Activated CD8-positive, alpha-beta memory T cell treated with anti-CD3 and anti-CD28 coated beads, Interleukin-2, amount 50 U/mL, for 24 hours (primary cell): ENCODE results near the gene HDAC6.
A peak's percentile ranks its signal among the peaks of the same experiment; 100 is the strongest.
"Not testable (repeated sequence)": the region's sequence is repeated elsewhere in the genome, so short reads cannot be mapped to it uniquely, and the experiment has no call there.

Experiments used
- DNase-seq: peaks from one replicate; pipeline ENCODE4 v3.0.0-alpha.2; 2020; ENCODE audit errors: extremely low read depth

The HDAC6 gene

DNA sequence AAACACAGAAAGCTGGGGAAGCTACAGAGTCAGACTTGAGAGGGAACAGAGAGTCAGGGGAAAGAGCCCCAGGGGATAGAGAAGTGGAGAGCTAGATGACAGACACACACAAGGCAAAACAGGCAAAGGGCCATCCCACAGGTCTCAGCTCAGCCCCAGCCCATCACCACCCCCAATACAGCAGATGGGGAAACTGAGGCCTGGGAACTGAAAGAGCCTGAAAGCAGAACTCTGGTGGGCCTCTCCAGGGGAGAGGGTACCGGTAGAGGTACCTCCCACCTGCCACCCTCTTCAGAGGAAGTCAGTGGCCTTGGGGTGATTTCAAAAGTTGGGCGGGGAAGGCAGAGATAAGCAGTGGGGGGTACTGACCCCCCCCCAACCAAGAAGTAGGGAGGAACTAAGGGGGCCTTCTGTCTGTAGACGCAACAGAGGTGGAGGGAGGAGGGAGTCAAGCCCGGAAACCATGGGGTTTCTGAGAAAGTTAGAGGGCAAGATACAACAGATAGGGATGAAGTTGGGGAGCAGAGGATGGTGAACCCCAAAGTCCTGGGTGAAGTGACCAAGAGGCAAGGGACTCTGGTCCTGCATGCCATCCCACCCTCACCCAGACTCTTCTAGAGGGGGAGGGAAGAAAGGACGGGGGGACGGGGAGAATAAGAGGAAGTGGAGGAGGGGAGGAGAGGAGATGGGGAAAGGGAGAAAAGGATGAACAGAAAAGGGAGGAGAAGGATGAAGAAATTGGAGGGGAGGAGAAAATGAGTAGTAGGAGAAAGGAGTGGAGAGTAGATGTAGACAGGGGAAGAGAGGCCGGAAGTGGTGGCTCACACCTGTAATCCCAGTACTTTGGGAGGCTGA lies 12.3 kb upstream of the HDAC6 start:
- DNase-seq = no peak

- DNase-seq = no peak
Observed at GRCh38 chrX:48790477-48790876, 11.4 kb upstream of the HDAC6 start.

DNA sequence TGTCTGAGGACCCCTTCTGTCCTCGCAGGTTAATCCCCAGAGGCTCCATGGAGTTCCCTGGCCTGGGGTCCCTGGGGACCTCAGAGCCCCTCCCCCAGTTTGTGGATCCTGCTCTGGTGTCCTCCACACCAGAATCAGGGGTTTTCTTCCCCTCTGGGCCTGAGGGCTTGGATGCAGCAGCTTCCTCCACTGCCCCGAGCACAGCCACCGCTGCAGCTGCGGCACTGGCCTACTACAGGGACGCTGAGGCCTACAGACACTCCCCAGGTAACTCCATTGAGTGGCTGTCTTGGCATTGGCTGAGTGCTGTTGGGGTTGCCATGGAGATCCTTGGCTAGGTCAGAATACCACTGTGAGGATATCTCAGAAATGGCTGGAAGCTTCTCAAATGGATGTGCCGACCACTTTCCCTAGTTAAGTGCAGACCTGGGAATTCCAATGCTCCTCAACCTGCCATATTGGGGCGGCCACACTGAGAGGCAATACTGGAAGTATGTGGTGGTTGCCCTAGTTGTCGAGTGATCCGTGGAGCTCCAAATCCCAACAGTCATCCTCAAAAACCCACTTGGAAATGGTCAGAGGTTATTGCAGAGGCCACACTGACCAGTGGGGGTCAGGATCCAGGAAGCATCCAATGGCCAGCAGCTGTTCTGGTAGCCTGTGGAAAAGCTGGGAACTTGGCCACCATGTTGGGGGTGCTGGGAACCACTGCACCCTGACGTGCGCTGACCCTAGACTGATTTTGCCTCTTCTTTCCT lies 10.6 kb upstream of the HDAC6 start:
- DNase-seq = no peak

- no peak for DNase-seq
Observed at GRCh38 chrX:48792219-48792618, 9.6 kb upstream of the HDAC6 start.

DNA sequence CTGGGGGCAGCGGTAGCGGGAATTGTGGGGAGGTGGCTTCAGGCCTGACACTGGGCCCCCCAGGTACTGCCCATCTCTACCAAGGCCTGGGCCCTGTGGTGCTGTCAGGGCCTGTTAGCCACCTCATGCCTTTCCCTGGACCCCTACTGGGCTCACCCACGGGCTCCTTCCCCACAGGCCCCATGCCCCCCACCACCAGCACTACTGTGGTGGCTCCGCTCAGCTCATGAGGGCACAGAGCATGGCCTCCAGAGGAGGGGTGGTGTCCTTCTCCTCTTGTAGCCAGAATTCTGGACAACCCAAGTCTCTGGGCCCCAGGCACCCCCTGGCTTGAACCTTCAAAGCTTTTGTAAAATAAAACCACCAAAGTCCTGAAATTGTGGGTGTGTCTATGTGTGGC lies 7.9 kb upstream of the HDAC6 start:
- DNase-seq = no peak

DNA sequence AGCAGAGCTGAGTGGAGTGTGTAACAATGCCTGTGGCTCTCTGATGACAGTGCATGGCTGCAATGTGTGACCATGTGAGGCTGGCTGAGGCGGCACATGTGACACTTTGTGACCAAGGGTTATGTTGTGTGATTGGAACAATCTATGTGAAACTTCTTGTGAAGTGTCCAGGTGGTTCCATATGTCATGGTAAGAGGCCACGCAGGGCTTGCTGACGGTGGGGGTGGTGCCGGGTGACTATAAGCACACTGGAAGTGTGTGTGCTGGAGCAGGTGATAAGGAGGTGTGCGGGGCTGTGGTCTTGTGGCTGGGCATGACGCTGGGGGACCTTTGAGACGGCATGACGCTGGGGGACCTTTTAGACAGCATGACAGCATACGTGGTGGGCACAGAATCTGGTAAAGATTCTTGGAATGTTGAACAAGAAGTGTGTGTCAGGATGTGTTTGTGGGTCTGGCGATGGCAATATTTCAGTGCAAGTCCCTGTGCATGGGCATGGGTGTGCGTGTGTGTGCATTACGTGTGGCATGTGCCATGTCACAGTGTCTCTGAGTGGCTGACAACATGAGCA lies 7.4 kb upstream of the HDAC6 start:
- no peak for DNase-seq

DNA sequence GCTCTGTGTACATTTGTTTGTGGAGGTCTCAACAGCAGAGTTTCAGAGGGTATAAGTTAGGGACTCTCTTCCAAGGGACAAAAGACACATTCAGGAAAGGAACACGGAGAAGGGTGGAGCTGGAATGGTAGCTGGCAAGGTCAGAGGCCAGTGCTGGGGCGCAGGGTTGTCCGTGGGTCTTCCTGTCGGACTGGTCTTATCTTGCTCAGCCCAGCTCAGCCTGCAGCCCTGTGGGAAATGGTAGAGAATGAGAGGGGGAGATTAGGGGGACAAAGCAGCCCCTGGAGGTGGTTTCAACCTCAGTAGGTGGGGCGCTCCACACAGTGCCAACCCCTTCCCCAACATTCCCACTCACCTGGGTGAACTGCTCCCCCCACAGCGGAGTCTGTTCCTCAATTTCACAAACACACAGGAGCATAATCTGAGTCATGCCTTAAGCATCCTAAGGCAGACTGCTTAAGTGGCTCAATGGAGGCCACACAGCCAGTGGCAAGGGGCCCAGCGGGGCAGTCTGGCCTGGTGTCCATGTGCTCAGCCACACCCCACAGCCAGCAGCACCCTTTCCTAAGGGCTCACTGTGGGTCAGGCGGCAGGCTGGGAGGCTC lies 6.9 kb upstream of the HDAC6 start:
- no peak for DNase-seq

- no peak for DNase-seq
Observed at GRCh38 chrX:48798318-48798717, 3.5 kb upstream of the HDAC6 start.

- DNase-seq = no peak
Observed at GRCh38 chrX:48800574-48801279, 1.1 kb upstream of the HDAC6 start.

- DNase-seq = peak; percentile 36
Observed at GRCh38 chrX:48802089-48802904, 430 bp downstream of the HDAC6 start.

DNA sequence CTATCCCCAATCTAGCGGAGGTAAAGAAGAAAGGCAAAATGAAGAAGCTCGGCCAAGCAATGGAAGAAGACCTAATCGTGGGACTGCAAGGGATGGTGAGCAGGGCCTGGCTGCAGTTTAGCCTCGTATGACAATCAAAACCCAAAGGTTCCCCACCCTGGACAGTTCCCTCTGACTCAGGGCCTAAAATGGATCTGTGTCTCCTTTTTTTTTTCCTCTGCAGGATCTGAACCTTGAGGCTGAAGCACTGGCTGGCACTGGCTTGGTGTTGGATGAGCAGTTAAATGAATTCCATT lies 986 bp downstream of the HDAC6 start:
- no peak for DNase-seq

DNA sequence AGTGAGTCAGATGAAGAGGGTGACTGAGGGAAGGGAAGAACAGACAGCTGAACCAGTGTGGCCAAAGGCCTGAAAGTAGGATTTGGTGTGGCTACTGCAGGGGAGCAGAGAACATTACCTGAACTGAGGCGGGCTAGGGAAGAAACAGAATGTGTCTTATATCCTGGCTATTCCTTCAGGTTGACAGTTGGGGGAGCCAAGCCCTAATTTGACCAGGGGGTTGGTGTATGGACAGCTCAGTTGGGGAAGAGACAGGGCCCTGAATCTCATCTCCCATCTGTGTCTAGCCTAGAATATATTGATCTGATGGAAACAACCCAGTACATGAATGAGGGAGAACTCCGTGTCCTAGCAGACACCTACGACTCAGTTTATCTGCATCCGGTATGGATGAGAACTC lies 4.2 kb downstream of the HDAC6 start:
- no peak for DNase-seq

DNA sequence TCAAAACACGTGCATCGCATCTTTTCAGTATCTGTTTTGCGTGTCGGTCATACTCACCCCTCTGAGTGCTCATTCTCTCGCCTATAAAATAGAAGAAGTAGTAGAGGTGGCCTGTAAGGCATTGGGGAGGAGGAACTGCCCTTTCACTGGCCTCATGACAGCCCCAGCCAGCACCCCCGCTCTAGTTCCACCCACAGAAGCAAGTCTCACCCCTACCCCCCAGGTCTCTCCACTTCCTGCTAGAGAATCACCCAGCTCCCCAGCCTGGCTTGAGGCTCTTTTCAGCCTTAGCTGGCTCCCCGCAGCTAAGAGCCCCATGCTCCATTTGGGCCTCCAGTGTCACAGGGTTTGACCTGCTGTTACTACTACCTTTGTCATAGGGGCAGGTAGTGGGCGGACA lies 11.8 kb downstream of the HDAC6 start:
- no peak for DNase-seq

DNA sequence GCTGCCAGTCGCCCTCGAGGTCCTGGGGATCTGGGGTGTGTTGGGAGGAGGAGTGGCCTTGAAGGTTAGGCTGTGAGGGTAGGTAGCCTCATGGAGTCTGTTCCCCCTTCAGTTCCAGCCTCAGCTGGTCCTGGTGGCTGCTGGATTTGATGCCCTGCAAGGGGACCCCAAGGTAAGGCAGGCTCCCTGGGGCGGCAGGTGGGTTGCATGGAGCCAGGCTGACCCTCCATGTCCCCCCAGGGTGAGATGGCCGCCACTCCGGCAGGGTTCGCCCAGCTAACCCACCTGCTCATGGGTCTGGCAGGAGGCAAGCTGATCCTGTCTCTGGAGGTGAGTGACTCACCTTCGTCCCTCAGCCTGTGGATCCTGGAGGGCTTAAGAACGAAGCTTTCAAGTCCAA lies 12.9 kb downstream of the HDAC6 start:
- DNase-seq = no peak

DNA sequence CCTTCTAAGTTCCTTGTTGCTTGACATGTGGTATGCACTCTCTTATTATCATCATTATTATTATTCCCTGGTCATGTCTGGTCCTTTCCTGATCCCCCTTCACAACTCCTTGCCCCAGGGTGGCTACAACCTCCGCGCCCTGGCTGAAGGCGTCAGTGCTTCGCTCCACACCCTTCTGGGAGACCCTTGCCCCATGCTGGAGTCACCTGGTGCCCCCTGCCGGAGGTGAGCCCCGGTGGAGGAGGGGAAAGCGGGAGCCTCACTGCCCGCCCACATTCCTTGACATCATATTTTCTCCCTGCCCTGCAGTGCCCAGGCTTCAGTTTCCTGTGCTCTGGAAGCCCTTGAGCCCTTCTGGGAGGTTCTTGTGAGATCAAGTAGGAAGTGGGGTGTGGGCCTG lies 13.4 kb downstream of the HDAC6 start:
- DNase-seq = no peak

DNA sequence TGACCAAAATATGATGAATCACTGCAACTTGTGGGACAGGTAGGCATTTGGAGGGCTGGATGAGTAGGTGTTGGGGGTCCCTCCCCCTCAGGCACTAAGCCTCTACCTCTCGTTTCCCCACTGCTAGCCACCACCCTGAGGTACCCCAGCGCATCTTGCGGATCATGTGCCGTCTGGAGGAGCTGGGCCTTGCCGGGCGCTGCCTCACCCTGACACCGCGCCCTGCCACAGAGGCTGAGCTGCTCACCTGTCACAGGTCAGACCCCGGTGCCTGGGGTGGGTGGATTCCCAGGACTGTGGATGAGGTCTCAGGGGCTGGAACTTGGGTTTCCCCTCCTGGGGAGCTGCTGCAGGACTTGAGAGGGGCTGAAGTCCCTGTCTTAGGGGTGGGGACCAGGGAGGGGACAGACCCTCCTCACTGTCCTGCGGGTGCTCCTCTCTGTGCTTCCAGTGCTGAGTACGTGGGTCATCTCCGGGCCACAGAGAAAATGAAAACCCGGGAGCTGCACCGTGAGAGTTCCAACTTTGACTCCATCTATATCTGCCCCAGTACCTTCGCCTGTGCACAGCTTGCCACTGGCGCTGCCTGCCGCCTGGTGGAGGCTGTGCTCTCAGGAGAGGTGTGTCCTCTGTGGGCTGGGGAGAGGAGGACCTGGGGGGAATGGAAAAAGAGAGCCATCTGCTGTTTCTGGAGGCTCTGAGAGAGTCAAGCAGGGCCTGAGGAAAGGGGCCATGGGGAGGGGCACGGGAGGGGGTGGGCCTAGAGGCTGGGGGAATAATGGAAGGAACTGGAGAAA lies 14.3 kb downstream of the HDAC6 start:
- no peak for DNase-seq

DNA sequence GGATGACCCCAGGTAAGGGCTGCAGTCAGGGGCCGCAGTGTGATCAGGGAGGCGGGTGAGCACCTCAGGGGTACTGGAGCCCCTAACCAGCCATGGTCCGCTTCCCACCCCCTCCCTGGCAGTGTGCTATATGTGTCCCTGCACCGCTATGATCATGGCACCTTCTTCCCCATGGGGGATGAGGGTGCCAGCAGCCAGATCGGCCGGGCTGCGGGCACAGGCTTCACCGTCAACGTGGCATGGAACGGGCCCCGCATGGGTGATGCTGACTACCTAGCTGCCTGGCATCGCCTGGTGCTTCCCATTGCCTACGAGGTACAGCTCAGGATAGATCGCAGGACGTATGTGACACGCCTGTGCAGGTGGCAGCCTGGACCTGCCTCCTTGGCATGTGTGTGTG lies 16.2 kb downstream of the HDAC6 start:
- DNase-seq = no peak

DNA sequence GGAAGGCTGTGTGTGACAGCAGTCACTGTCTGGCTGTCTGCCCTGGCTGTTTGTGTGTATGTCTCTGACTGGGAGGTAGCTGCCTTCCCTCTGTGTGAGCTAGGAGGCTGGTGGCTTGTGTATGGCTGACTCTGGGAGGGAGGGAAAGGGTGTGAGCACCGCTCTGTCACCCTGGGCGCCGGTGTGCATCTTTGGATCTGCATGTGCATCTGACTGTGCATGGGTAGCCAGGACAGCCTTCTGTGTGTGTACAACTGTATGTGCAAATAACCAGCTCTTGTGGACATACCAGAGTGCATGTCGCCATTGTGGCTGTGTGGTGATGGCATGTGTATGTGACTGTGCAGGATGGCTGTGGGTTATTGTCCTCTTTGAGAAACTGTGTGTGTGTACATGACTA lies 17.0 kb downstream of the HDAC6 start:
- no peak for DNase-seq

- DNase-seq = not testable (repeated sequence)
Observed at GRCh38 chrX:48819394-48819793, 17.5 kb downstream of the HDAC6 start.

DNA sequence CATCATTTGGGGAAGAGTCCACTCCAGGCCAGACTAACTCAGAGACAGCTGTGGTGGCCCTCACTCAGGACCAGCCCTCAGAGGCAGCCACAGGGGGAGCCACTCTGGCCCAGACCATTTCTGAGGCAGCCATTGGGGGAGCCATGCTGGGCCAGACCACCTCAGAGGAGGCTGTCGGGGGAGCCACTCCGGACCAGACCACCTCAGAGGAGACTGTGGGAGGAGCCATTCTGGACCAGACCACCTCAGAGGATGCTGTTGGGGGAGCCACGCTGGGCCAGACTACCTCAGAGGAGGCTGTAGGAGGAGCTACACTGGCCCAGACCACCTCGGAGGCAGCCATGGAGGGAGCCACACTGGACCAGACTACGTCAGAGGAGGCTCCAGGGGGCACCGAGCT lies 21.2 kb downstream of the HDAC6 start:
- no peak for DNase-seq
